DOHH2 (cell line): ENCODE results near the gene SNX5.

ENCODE experiments used
- H3F3A ChIP-seq: fragments of 200-600 bp; sonication (generic), shearing (Covaris generic); 2 replicates; pipeline ENCODE4 v1.6.0; 2016; ENCODE audit warnings: antibody characterized with exemption, mild to moderate bottlenecking; ENCODE audit not compliant: control insufficient read depth, insufficient read depth
- H3K27ac ChIP-seq: fragments of 200-600 bp; sonication (generic); 2 replicates; pipeline ENCODE4 v1.5.1; 2014; ENCODE audit warnings: low read depth, mild to moderate bottlenecking, low read length, moderate library complexity
- H3K27me3 ChIP-seq: fragments of 200-600 bp; sonication (generic); 2 replicates; pipeline ENCODE4 v1.6.1; 2014; ENCODE audit warnings: mild to moderate bottlenecking, low read length, mixed read lengths; ENCODE audit not compliant: control insufficient read depth
- H3K36me3 ChIP-seq: fragments of 200-600 bp; sonication (generic); 2 replicates; pipeline ENCODE4 v1.6.1; 2014; ENCODE audit warnings: mild to moderate bottlenecking, low read length, moderate library complexity, mixed read lengths; ENCODE audit not compliant: control insufficient read depth
- H3K4me1 ChIP-seq: fragments of 200-600 bp; sonication (generic); 2 replicates; pipeline ENCODE4 v1.6.1; 2014; ENCODE audit warnings: mild to moderate bottlenecking, low read length, mixed read lengths; ENCODE audit not compliant: control insufficient read depth
- H3K4me2 ChIP-seq: fragments of 200-600 bp; sonication (generic); 2 replicates; pipeline ENCODE4 v1.6.0; 2014; ENCODE audit warnings: mild to moderate bottlenecking, low read length, moderate library complexity
- H3K4me3 ChIP-seq: fragments of 200-600 bp; sonication (generic); 2 replicates; pipeline ENCODE4 v1.5.1; 2014; ENCODE audit warnings: mild to moderate bottlenecking, low read length, mixed read lengths
- H3K79me2 ChIP-seq: fragments of 200-600 bp; sonication (generic); 2 replicates; pipeline ENCODE4 v1.6.1; 2014; ENCODE audit warnings: mild to moderate bottlenecking, low read length, mixed read lengths; ENCODE audit not compliant: control insufficient read depth
- H3K9me2 ChIP-seq: fragments of 200-600 bp; sonication (generic); replicated peaks from 2 replicates; pipeline ENCODE4 v1.6.1; 2014; ENCODE audit warnings: mild to moderate bottlenecking, low read length, mixed read lengths; ENCODE audit not compliant: control insufficient read depth
- H3K9me3 ChIP-seq: fragments of 200-600 bp; sonication (generic); 2 replicates; pipeline ENCODE4 v1.6.1; 2014; ENCODE audit warnings: antibody characterized with exemption, low read length, mixed read lengths; ENCODE audit not compliant: control insufficient read depth, insufficient read depth
- H4K20me1 ChIP-seq: fragments of 200-600 bp; sonication (generic); 2 replicates; pipeline ENCODE4 v1.6.0; 2014; ENCODE audit warnings: low read depth, mild to moderate bottlenecking, antibody characterized with exemption, low read length, moderate library complexity; ENCODE audit not compliant: control insufficient read depth, insufficient read depth
- EZH2phosphoT487 ChIP-seq: fragments of 200-600 bp; sonication (generic); IDR thresholded peaks from 2 replicates; pipeline ENCODE4 v1.6.1; 2017; ENCODE audit warnings: borderline replicate concordance, mild to moderate bottlenecking, antibody characterized with exemption, low read length, moderate library complexity, mixed read lengths
- TF ChIP-seq, protein P1 (sequence below): fragments of 200-600 bp; sonication (generic); IDR thresholded peaks from one replicate; pipeline ENCODE4 v1.5.1; 2014; ENCODE audit warnings: antibody characterized with exemption, mild to moderate bottlenecking, low read depth, low read length; ENCODE audit not compliant: poor library complexity, severe bottlenecking

SNX5 gene

DNA sequence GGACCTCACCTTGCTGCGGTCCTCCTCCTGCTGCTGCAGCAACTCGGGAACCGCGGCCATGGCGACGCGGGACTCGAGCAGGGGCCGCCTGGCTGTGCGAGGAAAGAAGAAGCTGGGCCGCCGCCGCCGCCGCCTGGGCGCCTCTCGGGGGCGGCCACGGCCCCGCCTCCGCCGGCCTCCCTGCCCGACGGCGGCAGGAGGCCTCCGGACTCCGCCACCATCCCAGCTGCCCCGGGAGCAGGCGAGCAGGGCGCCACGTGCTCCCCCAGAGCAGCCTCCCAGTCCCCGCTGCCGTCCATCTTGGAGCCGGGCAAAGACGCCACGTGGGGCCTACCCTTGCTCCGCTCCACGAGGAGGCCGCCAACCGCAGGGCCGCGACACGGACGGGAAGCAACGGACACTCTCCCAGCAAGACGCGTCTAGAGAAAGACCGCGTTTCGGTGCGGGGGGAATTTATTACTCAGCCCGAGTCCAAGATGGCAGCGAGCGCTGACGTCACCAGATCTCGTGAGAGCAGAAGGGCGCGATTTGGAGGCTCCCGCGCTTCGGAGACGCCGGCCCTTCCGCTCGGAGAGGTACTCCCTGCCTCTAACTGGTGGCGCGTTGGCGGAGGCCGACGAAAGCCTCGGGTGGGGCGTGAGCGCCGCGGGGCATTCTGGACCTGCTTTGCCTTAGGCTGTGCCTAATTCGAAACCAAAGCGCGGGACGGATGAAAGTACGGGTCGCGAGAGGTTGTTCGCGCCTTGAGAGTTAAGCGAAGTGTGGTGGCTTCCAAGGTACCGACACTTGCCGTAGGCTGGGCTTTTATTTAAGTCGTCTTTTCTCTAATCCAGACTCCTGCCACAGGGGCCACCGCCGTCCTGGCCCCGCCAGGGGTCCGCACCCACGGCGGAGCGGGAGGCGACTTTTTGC is at the start of gene SNX5, which contains the start of gene MGME1:
SNX5 (minus strand) TSS at position 429 of the 912 bp plus-strand sequence; CDS start at position 60, 369 bp downstream.
MGME1 (plus strand) TSS at position 653 of the 912 bp plus-strand sequence. CDS start 842 bp downstream, outside the sequence.
- H3K4me3 ChIP-seq: peak within 1 kb of the TSS; percentile 86
- no peaks in the 10 kb centered on the region for H3K9me2 ChIP-seq
- TF ChIP-seq, protein P1, sequence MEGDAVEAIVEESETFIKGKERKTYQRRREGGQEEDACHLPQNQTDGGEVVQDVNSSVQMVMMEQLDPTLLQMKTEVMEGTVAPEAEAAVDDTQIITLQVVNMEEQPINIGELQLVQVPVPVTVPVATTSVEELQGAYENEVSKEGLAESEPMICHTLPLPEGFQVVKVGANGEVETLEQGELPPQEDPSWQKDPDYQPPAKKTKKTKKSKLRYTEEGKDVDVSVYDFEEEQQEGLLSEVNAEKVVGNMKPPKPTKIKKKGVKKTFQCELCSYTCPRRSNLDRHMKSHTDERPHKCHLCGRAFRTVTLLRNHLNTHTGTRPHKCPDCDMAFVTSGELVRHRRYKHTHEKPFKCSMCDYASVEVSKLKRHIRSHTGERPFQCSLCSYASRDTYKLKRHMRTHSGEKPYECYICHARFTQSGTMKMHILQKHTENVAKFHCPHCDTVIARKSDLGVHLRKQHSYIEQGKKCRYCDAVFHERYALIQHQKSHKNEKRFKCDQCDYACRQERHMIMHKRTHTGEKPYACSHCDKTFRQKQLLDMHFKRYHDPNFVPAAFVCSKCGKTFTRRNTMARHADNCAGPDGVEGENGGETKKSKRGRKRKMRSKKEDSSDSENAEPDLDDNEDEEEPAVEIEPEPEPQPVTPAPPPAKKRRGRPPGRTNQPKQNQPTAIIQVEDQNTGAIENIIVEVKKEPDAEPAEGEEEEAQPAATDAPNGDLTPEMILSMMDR: no peak
- no peak for TF ChIP-seq EZH2phosphoT487
- H4K20me1 ChIP-seq: peaks cover 30% of the 10 kb centered on the region
- peaks cover 36% of the 10 kb centered on the region for H3K4me1 ChIP-seq
- no peaks in the 10 kb centered on the region for H3K9me3 ChIP-seq
- H3K4me2 ChIP-seq: peak within 1 kb of the TSS; percentile 93
- peaks cover 63% of the 10 kb centered on the region for H3F3A ChIP-seq
- H3K27ac ChIP-seq: peak within 1 kb of the TSS; percentile 86
- H3K36me3 ChIP-seq: peaks cover 86% of the 10 kb centered on the region
- H3K27me3 ChIP-seq: no peaks in the 10 kb centered on the region
- peaks cover 98% of the 10 kb centered on the region for H3K79me2 ChIP-seq

DNA sequence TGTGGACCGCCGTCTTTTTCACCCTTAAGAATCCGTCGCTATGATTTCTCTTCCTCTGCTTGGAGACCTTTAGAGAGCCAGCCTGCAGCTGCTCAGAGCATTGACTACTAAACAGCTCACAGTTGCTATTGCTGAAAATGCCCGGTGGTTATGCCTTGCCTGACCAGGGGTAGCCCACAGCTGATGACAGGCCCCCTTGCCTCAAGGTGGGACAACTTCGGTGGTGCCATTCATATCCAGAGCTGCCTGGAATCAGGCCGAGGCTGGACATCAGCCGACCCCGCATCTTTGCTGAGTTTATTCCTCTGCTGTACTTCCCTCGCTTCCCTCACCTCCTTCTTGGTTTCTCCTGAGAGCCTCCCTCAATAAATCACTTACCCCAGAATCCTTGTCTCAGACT is 49.5 kb upstream of the SNX5 start:
- Histone ChIP-seq H3K36me3 (no peaks in the 10 kb centered on the region), H3K27me3 (no peaks in the 10 kb centered on the region), H3K4me2 (no peak overlapping the region), H4K20me1 (no peaks in the 10 kb centered on the region), H3F3A (0 out of 2 replicates have a peak, but pooled peaks cover 2% of the 10 kb centered on the region), H3K9me3 (no peaks in the 10 kb centered on the region), H3K4me1 (no peaks in the 10 kb centered on the region), H3K27ac (no peak overlapping the region), H3K9me2 (no peaks in the 10 kb centered on the region), H3K79me2 (no peaks in the 10 kb centered on the region), H3K4me3 (no peak overlapping the region)
- TF ChIP-seq, protein P1: no peak
- no peak for TF ChIP-seq EZH2phosphoT487

DNA sequence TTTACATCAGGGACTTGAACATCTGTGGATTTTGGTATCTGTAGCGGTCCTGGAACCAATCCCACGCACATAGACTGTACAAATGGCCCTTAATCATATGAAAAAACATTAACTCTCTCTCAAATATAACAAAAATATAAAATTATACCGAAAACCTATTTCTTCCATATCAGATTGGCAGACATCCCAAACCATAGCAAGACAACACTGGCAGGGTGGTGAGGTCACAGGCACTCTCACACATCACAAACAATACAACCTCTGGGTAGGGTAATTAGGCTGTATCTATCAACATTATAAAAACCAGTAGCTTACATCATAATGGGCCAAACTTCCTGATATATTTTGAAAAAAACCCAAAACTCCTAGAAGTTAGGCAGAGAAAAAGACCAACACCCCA is 48.2 kb upstream of the SNX5 start:
- Histone ChIP-seq H3F3A (0 out of 2 replicates have a peak, but pooled peaks cover 2% of the 10 kb centered on the region), H3K36me3 (no peaks in the 10 kb centered on the region), H3K9me2 (no peaks in the 10 kb centered on the region), H3K4me3 (no peak overlapping the region), H3K4me1 (no peaks in the 10 kb centered on the region), H3K27ac (no peak overlapping the region), H3K9me3 (no peaks in the 10 kb centered on the region), H3K4me2 (no peak overlapping the region), H4K20me1 (no peaks in the 10 kb centered on the region), H3K79me2 (no peaks in the 10 kb centered on the region), H3K27me3 (no peaks in the 10 kb centered on the region)
- no peak for TF ChIP-seq EZH2phosphoT487
- TF ChIP-seq, protein P1: no peak
